Prostate gland (tissue), 2 donors: ENCODE data around the gene RSBN1. TPM values are rescaled to one million over a fixed set of nuclear protein-coding genes. Genes with fewer than 3 reads are reported as not detected.
"Not testable (repeated sequence)": the region's sequence is repeated elsewhere in the genome, so short reads cannot be mapped to it uniquely, and the experiment has no call there.

Experiments
- DNase-seq: peaks from one replicate; pipeline ENCODE4 v3.0.0-alpha.2; 2019; ENCODE audit warnings: low spot score
- H3K27ac ChIP-seq, 2 donors: fragments of 200-600 bp; sonication (generic); 2 replicates each; pipeline ENCODE4 v1.5.1; 2017 to 2019
- H3K27me3 ChIP-seq: fragments of 200-600 bp; sonication (generic); replicated peaks from 2 replicates; pipeline ENCODE4 v1.5.1; 2019; ENCODE audit not compliant: insufficient read depth
- H3K36me3 ChIP-seq, 2 donors: fragments of 200-600 bp; sonication (generic); 1 replicate in 1 of 2; 2 replicates in 1 of 2; pipeline versions ENCODE4 v1.5.1 to v1.8.1; 2017 to 2019
- H3K4me1 ChIP-seq: fragments of 200-600 bp; sonication (generic); replicated peaks from 2 replicates; pipeline ENCODE4 v1.5.1; 2019
- H3K4me3 ChIP-seq, 2 donors: fragments of 200-600 bp; sonication (generic); 2 replicates each; pipeline ENCODE4 v1.5.1; 2017 to 2019
- H3K9me3 ChIP-seq: fragments of 200-600 bp; sonication (generic); 2 replicates; pipeline ENCODE4 v1.5.1; 2017
- CTCF ChIP-seq, 4 experiments: fragments of 200-600 bp in 2 of 4; fragments of 450-650 bp in 2 of 4; sonication (generic) in 2 of 4; IDR thresholded peaks; 1 replicate in 3 of 4; 2 replicates in 1 of 4; pipeline ENCODE4 v1.5.1; 2016 to 2019; ENCODE audit warnings: antibody characterized with exemption in 4 of 4, mild to moderate bottlenecking in 2 of 4, moderate library complexity in 2 of 4
- POLR2A ChIP-seq: fragments of 450-650 bp; IDR thresholded peaks from one replicate; pipeline ENCODE4 v1.6.1; 2016; ENCODE audit warnings: antibody characterized with exemption, mild to moderate bottlenecking
- POLR2AphosphoS5 ChIP-seq: sonication (generic); formaldehyde crosslinking; IDR thresholded peaks from one replicate; pipeline ENCODE4 v1.6.1; 2017; ENCODE audit warnings: antibody characterized with exemption
- WGBS: methylation state at CpG from one replicate; pipeline ENCODE4 v1.1.5; 2018; 5-methylcytosine and 5-hydroxymethylcytosine counted together
- intact Hi-C: fragments of 100-400 bp; cut with DNase I; formaldehyde crosslinking; loops from one replicate; pipeline ENCODE4 v1.14.2; 2022
- total RNA-seq, 2 donors: library from RNA; depleted of rRNA; stranded (reverse); fragments of >200 nt; gene quantifications; one replicate each; pipeline ENCODE4 v1.1.0, GENCODE V29; 2016

Gene RSBN1
- total RNA-seq, 2 donors from 2014 or later = 23.1 to 24.0 TPM

GRCh38 chr1:113742515-113742914 is 69.8 kb downstream of the RSBN1 start:
- Histone ChIP-seq H3K4me3 (no peak overlapping the region), H3K27me3 (no peaks in the 10 kb centered on the region), H3K9me3 (no peaks in the 10 kb centered on the region), H3K27ac (no peak overlapping the region), H3K4me1 (no peaks in the 10 kb centered on the region), H3K36me3 (no peaks in the 10 kb centered on the region)
- DNase-seq = no peak
- intact Hi-C loops = no loop called here
- WGBS = 96% methylated on average over 5 of the region's 5 CpGs
- TF ChIP-seq POLR2AphosphoS5 (no peak), POLR2A (no peak), CTCF (IDR thresholded peaks at IDR 0.05) (no peak)

- H3K27me3 ChIP-seq = no peaks in the 10 kb centered on the region
- no peaks in the 10 kb centered on the region for H3K4me1 ChIP-seq
- H3K9me3 ChIP-seq = no peaks in the 10 kb centered on the region
- H3K36me3 ChIP-seq = no peaks in the 10 kb centered on the region
- 97% methylated on average over 2 of the region's 2 CpGs for WGBS
- intact Hi-C loops = no loop called here
- no peak for DNase-seq
- no peak for TF ChIP-seq POLR2A
- no peak for TF ChIP-seq CTCF (IDR thresholded peaks at IDR 0.05)
- TF ChIP-seq POLR2AphosphoS5 = no peak
- no peak overlapping the region for H3K4me3 ChIP-seq
- no peak overlapping the region for H3K27ac ChIP-seq
Measured at GRCh38 chr1:113734357-113735055, 77.8 kb downstream of the RSBN1 start.

GRCh38 chr1:113732802-113733201 is 79.5 kb downstream of the RSBN1 start:
- TF ChIP-seq POLR2AphosphoS5 = no peak
- no peak for TF ChIP-seq POLR2A
- TF ChIP-seq CTCF (IDR thresholded peaks at IDR 0.05) = no peak
- DNase-seq = no peak
- no peaks in the 10 kb centered on the region for H3K4me1 ChIP-seq
- no peaks in the 10 kb centered on the region for H3K36me3 ChIP-seq
- H3K9me3 ChIP-seq = no peaks in the 10 kb centered on the region
- no peaks in the 10 kb centered on the region for H3K27me3 ChIP-seq
- intact Hi-C loops = no loop called here
- H3K27ac ChIP-seq = no peak overlapping the region
- no peak overlapping the region for H3K4me3 ChIP-seq
- 95% methylated on average over 5 of the region's 5 CpGs for WGBS

- 95% methylated on average over 2 of the region's 2 CpGs for WGBS
- no peaks in the 10 kb centered on the region for H3K4me1 ChIP-seq
Measured at GRCh38 chr1:113721010-113721409, 91.3 kb downstream of the RSBN1 start.

GRCh38 chr1:113718621-113719020 is 93.7 kb downstream of the RSBN1 start:
- intact Hi-C loops, H3K9me3 ChIP-seq, H3K27me3 ChIP-seq, H3K4me3 ChIP-seq, H3K36me3 ChIP-seq, DNase-seq, H3K27ac ChIP-seq, H3K4me1 ChIP-seq: not testable (repeated sequence)
- WGBS = 100% methylated on average over 5 of the region's 5 CpGs

More at GRCh38 chr1:113721010-113721409, 91.3 kb downstream of the RSBN1 start:
- TF ChIP-seq POLR2AphosphoS5 (no peak), CTCF (IDR thresholded peaks at IDR 0.05) (no peak), POLR2A (no peak)
- Histone ChIP-seq H3K9me3 (no peaks in the 10 kb centered on the region), H3K27me3 (no peaks in the 10 kb centered on the region), H3K4me3 (no peak overlapping the region), H3K36me3 (no peaks in the 10 kb centered on the region), H3K27ac (no peak overlapping the region)
- no peak for DNase-seq
- intact Hi-C loops = no loop called here

GRCh38 chr1:113717506-113717905 is 94.8 kb downstream of the RSBN1 start:
- H3K27ac ChIP-seq, H3K27me3 ChIP-seq, DNase-seq, intact Hi-C loops, H3K4me1 ChIP-seq, H3K36me3 ChIP-seq, H3K9me3 ChIP-seq, H3K4me3 ChIP-seq: not testable (repeated sequence)
- WGBS = 97% methylated on average over 6 of the region's 6 CpGs
